Right lobe of liver (tissue), 6 donors: Measurements from ENCODE around the gene C1orf50. TPM values are rescaled to one million over a fixed set of nuclear protein-coding genes. Genes with fewer than 3 reads are reported as not detected.
"Not testable (repeated sequence)": the region's sequence is repeated elsewhere in the genome, so short reads cannot be mapped to it uniquely, and the experiment has no call there.

Experiments used
- ATAC-seq, 4 donors: fragments of 200-7000 bp; cut with Tn5 transposase; one replicate each; pipeline ENCODE4 v1.9.1; 2020; ENCODE audit warnings: mild to moderate bottlenecking in 4 of 4, moderate library complexity in 4 of 4
- DNase-seq, 3 donors: peaks; one replicate each; pipeline ENCODE4 v3.0.0-alpha.2; 2020
- H3K27ac ChIP-seq, 3 donors: fragments of 200-600 bp; one replicate each; pipeline ENCODE4 v1.8.0; 2022
- H3K27me3 ChIP-seq, 2 donors: fragments of 200-600 bp; one replicate each; pipeline ENCODE4 v1.8.0; 2022
- H3K36me3 ChIP-seq, 4 donors: fragments of 200-600 bp; sonication (generic) in 1 of 4; one replicate each; pipeline versions ENCODE4 v1.5.1 to v1.8.0; 2017 to 2022; ENCODE audit warnings: control low read depth in 1 of 4
- H3K4me1 ChIP-seq, 4 donors: fragments of 200-600 bp; sonication (generic) in 1 of 4; one replicate each; pipeline versions ENCODE4 v1.5.1 to v1.8.0; 2017 to 2022; ENCODE audit warnings: control low read depth in 1 of 4
- H3K4me3 ChIP-seq, 3 donors: fragments of 200-600 bp; one replicate each; pipeline ENCODE4 v1.8.0; 2022
- H3K9me3 ChIP-seq, 4 donors: fragments of 200-600 bp; sonication (generic) in 1 of 4; one replicate each; pipeline versions ENCODE4 v1.5.1 to v1.8.0; 2017 to 2022; ENCODE audit warnings: control low read depth in 1 of 4
- POLR2A ChIP-seq: fragments of 450-650 bp; IDR thresholded peaks from one replicate; pipeline ENCODE4 v1.6.1; 2017; ENCODE audit warnings: antibody characterized with exemption, mild to moderate bottlenecking
- WGBS: methylation state at CpG from one replicate; pipeline ENCODE4 v1.1.6; 2018; ENCODE audit warnings: low coverage, low lambda C conversion rate; ENCODE audit not compliant: insufficient coverage; ENCODE audit errors: missing lambda C conversion rate; 5-methylcytosine and 5-hydroxymethylcytosine counted together
- intact Hi-C, 2 donors: fragments of 100-400 bp; cut with DNase I; formaldehyde crosslinking; loops; one replicate each; pipeline versions ENCODE4 v1.11.2 to v1.14.1; 2022
- long read RNA-seq: library from polyadenylated mRNA; unstranded; transcript quantifications from one replicate; pipeline ENCODE4 v2.0.0, GENCODE V29; 2019
- total RNA-seq, 6 experiments: library from RNA; depleted of rRNA in 2 of 6; stranded (reverse); fragments of >200 nt in 2 of 6; fragmentation: NEBNext Ultra II Directional in 3 of 6; extraction: Animal tissue kit (Norgen Biotek cat#: 25700) in 3 of 6; gene quantifications; one replicate each; pipeline versions ENCODE4 v1.1.0 to v1.2.4, GENCODE V29; 2016 to 2023
- TF ChIP-seq, protein P1 (sequence below), 4 donors: fragments of 200-600 bp in 3 of 4; fragments of 450-650 bp in 1 of 4; IDR thresholded peaks; one replicate each; pipeline versions ENCODE4 v1.5.1 to v1.8.0; 2016 to 2022; ENCODE audit warnings: antibody characterized with exemption in 4 of 4, mild to moderate bottlenecking in 2 of 4
- donor health status: DM: no; HTN: yes; CAD: no.
- donor health status: DM: no; HTN: no; CAD: no.
- donor health status: DM: no; HTN: no; CAD: no.
- donor health status: DM: no; HTN: yes; CAD: no.
- donor health status: DM: no; HTN: yes; CAD: no.

Gene C1orf50
- 1 to 10 TPM; 4.7 to 6.4 (median 5.3) TPM for total RNA-seq
- long read RNA-seq, full-length matches to known transcripts = 4 of 4 reads
- long read RNA-seq, partial matches to known transcripts = 0 of 4 reads
- long read RNA-seq, other reads (novel, unspliced or antisense) = 0 of 4 reads

DNA sequence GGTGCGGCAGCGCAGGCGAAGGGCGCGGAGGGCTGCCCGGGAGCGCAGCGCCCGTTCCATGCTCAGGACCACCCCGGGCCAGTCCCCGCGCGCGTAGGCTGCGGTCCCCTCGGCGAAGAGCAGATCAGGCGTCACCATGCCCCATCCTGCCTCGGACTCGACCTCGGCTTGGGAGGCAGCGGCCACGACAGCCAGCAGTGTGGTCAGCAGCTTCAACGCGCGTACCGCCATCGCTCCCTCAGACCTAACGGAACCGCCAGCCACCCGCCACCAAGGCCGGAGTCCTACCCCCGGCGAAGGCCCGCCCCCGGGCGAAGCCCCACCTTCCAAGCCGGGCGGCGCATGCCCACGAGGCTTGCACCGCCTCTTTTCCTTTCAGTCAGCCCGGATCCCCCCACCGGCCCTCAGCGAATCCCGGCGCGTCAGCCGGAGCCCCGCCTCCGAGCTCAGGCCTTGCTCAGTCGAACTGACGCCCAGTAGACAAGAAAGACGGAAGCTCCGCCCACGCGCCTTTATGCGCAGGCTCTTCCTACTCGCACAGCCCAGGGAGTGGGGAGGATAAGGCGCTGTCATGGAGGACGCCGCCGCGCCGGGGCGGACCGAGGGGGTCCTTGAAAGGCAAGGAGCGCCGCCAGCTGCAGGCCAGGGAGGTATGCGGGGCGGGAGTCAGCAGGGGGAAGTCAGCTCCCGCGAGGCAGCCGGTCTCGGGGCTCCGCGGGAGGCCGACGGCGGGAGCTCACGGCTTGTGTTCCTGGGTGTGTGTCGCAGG is at the start of gene C1orf50, which contains the start of gene P3H1:
Gene C1orf50, plus strand, starts transcription at position 509 of the 769 bp plus-strand sequence. Its CDS starts 63 bp downstream, at position 572.
Gene P3H1, minus strand, starts transcription at position 288 of the 769 bp plus-strand sequence. Its CDS starts 57 bp downstream, at position 231.
- Histone ChIP-seq H3K4me3 (peak within 1 kb of the TSS; percentile 92 to 98 (median 93)), H3K27me3 (no peaks in the 10 kb centered on the region), H3K4me1 (peaks cover 2 to 24% (median 14%) of the 10 kb centered on the region in 4 donors), H3K36me3 (peaks cover 0 to 1% (median 0%) of the 10 kb centered on the region in 4 donors), H3K27ac (peak within 1 kb of the TSS; percentile 71 to 87 (median 81)), H3K9me3 (no peaks in the 10 kb centered on the region)
- 0% methylated on average over 2 of the region's 82 CpGs for WGBS
- ATAC-seq (peak; percentile 94 to 98 (median 96)), DNase-seq (peak; percentile 100)
- intact Hi-C loops = no loop called here
- TF ChIP-seq, protein P1, sequence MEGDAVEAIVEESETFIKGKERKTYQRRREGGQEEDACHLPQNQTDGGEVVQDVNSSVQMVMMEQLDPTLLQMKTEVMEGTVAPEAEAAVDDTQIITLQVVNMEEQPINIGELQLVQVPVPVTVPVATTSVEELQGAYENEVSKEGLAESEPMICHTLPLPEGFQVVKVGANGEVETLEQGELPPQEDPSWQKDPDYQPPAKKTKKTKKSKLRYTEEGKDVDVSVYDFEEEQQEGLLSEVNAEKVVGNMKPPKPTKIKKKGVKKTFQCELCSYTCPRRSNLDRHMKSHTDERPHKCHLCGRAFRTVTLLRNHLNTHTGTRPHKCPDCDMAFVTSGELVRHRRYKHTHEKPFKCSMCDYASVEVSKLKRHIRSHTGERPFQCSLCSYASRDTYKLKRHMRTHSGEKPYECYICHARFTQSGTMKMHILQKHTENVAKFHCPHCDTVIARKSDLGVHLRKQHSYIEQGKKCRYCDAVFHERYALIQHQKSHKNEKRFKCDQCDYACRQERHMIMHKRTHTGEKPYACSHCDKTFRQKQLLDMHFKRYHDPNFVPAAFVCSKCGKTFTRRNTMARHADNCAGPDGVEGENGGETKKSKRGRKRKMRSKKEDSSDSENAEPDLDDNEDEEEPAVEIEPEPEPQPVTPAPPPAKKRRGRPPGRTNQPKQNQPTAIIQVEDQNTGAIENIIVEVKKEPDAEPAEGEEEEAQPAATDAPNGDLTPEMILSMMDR (IDR thresholded peaks at IDR 0.05) = no peak
- TF ChIP-seq POLR2A = peak; percentile 96

DNA sequence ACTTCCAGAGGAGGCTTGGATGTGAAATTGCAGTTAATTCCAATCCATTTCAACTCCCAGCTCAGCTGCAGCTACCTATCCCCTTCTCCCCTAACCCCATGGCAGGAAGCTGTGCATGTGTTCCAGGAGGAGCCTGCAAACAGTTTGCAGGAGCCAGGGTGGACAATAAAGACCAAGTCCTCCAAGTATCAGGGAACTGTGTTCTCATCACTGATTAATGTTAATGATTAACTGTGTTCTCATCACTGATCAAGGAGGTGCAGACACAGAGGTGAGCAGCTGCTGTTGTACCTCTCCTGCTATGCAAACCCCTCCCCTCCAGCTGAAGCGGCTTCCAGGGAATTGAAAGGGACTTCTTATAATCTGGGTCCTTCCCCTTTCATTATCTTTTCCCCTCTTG is 46.2 kb upstream of the C1orf50 start:
- H3K27ac ChIP-seq = no peak overlapping the region
- no peaks in the 10 kb centered on the region for H3K27me3 ChIP-seq
- H3K4me1 ChIP-seq = peaks cover 0 to 6% (median 0%) of the 10 kb centered on the region in 4 donors
- no peak overlapping the region for H3K4me3 ChIP-seq
- no peaks in the 10 kb centered on the region for H3K36me3 ChIP-seq
- 36% methylated on average over 1 of the region's 1 CpG for WGBS
- H3K9me3 ChIP-seq = no peaks in the 10 kb centered on the region
- intact Hi-C loops = no loop called here
- ATAC-seq (peak; percentile 67 to 87 (median 80)), DNase-seq (no peak)
- TF ChIP-seq POLR2A = no peak
- TF ChIP-seq, protein P1 (IDR thresholded peaks at IDR 0.05) = no peak

DNA sequence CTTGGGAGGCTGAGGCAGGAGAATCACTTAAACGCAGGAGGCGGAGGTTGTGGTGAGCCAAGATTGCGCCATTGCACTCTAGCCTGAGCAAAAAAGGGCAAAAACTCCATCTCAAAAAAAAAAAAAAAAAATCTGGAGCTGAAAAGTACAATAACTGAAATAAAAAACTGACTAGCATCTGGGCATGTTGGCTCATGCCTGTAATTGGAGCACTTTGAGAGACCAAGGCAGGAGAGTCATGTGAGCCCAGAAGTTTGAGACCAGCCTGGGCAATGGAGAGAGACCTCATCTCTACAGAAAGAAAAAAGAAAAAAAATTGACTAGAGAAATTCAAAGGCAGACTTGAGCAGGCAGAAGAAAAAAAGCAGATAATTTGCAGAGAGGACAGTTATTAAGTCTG is 45.1 kb upstream of the C1orf50 start:
- Histone ChIP-seq H3K9me3 (no peaks in the 10 kb centered on the region), H3K4me3 (no peak overlapping the region), H3K36me3 (no peaks in the 10 kb centered on the region), H3K27ac (no peak overlapping the region), H3K27me3 (no peaks in the 10 kb centered on the region), H3K4me1 (peaks cover 0 to 6% (median 0%) of the 10 kb centered on the region in 4 donors)
- WGBS = 93% methylated on average over 3 of the region's 3 CpGs
- intact Hi-C loops = no loop called here
- DNase-seq = no peak
- TF ChIP-seq, protein P1 (IDR thresholded peaks at IDR 0.05) = no peak
- TF ChIP-seq POLR2A = no peak
- ATAC-seq = no peak

DNA sequence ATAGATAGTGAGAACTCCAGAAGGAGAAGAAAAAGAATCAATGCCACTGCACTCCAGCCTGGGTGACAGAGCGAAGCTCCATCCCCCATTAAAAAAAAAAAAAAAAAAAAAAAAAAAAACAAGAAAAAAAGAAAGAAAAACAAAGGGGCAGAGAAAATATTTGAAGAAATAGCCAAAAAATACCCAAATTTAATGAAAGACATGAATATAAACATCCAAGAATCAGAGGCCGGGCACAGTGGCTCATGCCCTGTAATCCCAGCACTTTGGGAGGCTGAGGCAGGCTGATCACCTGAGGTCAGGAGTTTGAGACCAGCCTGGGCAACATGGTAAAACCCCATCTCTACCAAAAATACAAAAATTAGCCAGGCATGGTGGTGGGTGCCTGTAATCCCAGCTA is 44.6 kb upstream of the C1orf50 start:
- H3K9me3 ChIP-seq, H3K4me1 ChIP-seq, H3K4me3 ChIP-seq, intact Hi-C loops, H3K36me3 ChIP-seq, H3K27ac ChIP-seq, DNase-seq, ATAC-seq, H3K27me3 ChIP-seq: not testable (repeated sequence)
- WGBS = 94% methylated on average over 2 of the region's 2 CpGs

DNA sequence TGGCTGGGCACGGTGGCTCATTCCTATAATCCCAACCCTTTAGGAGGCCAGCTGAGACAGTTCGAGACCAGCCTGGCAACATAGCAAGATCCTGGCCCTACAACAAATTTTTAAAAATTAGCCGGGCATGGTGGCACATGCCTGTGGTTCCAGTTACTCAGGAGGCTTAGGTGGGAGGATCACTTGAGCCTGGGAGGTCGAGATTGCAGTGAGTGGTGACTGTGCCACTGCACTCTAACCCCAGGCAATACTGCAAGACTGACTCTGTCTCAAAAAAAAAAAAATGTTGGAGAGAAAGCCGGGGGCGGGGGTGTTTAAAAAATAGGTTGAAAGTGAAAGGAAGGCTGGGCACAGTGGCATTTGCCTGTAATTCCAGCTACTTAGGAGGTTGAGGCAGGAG is 43.5 kb upstream of the C1orf50 start:
- H3K4me1 ChIP-seq = peaks cover 0 to 6% (median 0%) of the 10 kb centered on the region in 4 donors
- DNase-seq (no peak), ATAC-seq (no peak)
- H3K27ac ChIP-seq = no peak overlapping the region
- no peaks in the 10 kb centered on the region for H3K36me3 ChIP-seq
- WGBS = 85% methylated on average over 6 of the region's 6 CpGs
- no peaks in the 10 kb centered on the region for H3K27me3 ChIP-seq
- H3K4me3 ChIP-seq = no peak overlapping the region
- intact Hi-C loops = no loop called here
- TF ChIP-seq, protein P1 (IDR thresholded peaks at IDR 0.05) = no peak
- TF ChIP-seq POLR2A = no peak
- H3K9me3 ChIP-seq = no peaks in the 10 kb centered on the region

DNA sequence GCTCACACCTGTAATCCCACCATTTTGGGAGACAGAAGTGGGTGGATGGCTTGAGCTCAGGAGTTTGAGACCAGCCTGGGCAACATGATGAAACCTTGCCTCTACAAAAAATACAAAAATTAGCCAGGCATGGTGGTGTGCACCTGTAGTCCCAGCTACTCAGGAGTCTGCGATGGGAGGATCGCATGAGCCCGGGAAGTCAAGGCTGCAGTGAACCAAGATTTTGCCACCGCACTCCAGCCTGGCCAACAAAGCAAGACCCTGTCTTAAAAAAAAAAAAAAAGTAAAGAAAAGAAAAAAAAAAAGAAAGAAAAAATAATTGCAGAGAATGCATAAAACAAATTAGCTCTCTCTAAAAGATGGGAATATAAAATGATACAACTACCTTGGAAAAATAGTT is 41.2 kb upstream of the C1orf50 start:
- intact Hi-C loops, H3K27ac ChIP-seq, H3K4me3 ChIP-seq, DNase-seq, H3K4me1 ChIP-seq, H3K36me3 ChIP-seq, H3K27me3 ChIP-seq, ATAC-seq, H3K9me3 ChIP-seq: not testable (repeated sequence)
- 100% methylated on average over 2 of the region's 4 CpGs for WGBS
